Right ventricle myocardium superior (tissue), 1 donor: Measurements from ENCODE around the gene IL24. TPM values are rescaled to one million over a fixed set of nuclear protein-coding genes. Genes with fewer than 3 reads are reported as not detected.
A peak's percentile ranks its signal among the peaks of the same experiment; 100 is the strongest.

Experiments
- ATAC-seq: fragments of 200-7000 bp; cut with Tn5 transposase; one replicate; pipeline ENCODE4 v1.9.1; 2020; ENCODE audit warnings: mild to moderate bottlenecking; ENCODE audit not compliant: poor library complexity
- DNase-seq: peaks from one replicate; pipeline ENCODE4 v3.0.0-alpha.2; 2020
- intact Hi-C: fragments of 100-400 bp; cut with DNase I; formaldehyde crosslinking; loops from one replicate; pipeline ENCODE4 v1.11.2; 2022
- total RNA-seq: library from RNA; stranded (reverse); fragmentation: NEBNext Ultra II Directional; extraction: Animal tissue kit (Norgen Biotek cat#: 25700); gene quantifications from one replicate; pipeline ENCODE4 v1.2.1, GENCODE V29; 2021
- donor health status: DM: no; HTN: yes; CAD: no; lungs with severe emphysema.

The IL24 gene
- total RNA-seq, 1 donor from 2014 or later: not detected

DNA sequence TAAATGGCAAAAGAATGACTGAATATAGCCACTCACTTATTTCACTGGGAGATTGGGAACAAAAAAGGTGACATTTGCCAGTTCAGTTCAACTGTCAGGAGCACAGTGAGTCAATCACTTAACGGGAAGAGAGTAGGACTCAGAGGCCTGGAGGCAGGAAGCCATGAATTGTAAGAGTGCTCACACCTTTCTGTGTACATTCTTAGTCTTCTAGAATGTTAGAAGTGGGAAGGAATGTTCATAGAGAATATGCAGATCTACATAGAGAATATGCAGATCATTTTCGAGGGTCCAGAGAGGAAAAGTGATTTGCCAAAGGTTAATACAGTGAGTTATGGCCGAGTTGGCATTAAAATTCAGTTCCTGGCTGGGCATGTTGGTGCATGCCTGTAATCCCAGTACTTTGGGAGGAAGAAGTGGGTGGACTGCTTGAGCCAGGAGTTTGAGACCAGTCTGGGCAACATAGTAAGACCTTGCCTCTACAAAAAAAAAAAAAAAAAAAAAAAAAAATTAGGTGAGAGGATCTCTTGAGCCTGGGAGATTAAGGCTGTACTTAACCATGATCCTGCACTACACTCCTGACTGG is 23.5 kb upstream of the IL24 start:
- ATAC-seq (no peak), DNase-seq (no peak)
- intact Hi-C loops: no loop called here

- no peak for ATAC-seq
- intact Hi-C loops: no loop called here
- no peak for DNase-seq
Measured at GRCh38 chr1:206875752-206876377, 21.4 kb upstream of the IL24 start.

- ATAC-seq (no peak), DNase-seq (no peak)
- intact Hi-C loops: no loop called here
Measured at GRCh38 chr1:206878456-206878855, 18.8 kb upstream of the IL24 start.

DNA sequence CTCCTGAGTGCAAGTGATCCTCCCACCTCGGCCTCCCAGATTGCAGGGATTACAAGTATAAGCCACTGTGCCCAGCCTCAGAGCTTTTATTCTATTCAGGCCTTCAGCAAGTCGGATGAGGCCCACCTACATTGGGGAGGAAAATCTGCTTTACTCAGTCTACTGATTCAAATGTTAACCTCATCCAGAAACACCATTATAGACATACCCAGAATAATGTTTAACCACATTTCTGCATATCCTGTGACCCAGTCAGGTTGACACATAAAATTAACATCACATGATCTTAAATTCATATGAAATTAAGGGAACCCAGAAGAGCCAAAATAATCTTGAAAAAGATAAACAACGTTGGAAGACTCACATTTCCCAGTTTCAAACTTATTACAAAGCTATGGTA is 16.9 kb upstream of the IL24 start:
- intact Hi-C loops: no loop called here
- ATAC-seq (no peak), DNase-seq (no peak)

DNA sequence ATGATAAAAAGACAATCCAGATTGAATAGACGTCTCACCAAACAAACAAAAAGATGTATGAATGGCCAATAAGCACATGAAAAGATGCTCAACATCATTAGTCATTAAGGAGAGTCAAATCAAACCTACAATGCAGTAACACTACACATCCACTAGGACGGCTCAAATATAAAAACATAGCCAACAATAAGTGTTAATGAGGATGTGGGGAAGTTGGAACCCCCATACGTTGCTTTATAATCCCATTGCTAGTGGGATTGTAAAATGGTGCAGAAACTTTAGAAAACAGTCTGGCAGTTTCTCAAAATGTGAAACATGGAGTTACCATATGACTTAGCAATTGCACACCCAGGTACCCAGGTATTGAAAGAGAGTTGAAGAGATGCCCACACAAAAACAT is 14.7 kb upstream of the IL24 start:
- DNase-seq (no peak), ATAC-seq (no peak)
- intact Hi-C loops: no loop called here

GRCh38 chr1:206883160-206883559 is 14.1 kb upstream of the IL24 start:
- ATAC-seq: no peak
- no peak for DNase-seq
- intact Hi-C loops: no loop called here

DNA sequence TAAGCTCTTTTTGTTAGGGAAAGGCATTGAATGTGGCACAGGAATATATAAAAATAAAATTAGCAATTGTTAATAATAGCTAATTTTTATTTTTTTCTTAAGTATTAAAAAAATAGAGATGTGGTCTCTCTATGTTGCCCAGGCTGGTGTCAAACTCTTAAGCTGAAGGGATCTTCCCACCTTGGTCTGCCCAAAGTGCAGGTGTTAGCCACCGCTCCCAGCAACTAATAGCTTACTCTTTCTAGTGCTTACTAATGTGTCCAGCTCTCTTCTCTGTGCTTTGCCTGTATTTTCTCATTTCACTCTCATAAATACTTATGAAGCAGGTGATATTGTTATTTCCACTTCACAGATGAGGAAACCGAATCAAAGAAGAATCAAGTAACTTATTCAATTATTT is 13.4 kb upstream of the IL24 start:
- ATAC-seq: no peak
- intact Hi-C loops: no loop called here
- DNase-seq: no peak

DNA sequence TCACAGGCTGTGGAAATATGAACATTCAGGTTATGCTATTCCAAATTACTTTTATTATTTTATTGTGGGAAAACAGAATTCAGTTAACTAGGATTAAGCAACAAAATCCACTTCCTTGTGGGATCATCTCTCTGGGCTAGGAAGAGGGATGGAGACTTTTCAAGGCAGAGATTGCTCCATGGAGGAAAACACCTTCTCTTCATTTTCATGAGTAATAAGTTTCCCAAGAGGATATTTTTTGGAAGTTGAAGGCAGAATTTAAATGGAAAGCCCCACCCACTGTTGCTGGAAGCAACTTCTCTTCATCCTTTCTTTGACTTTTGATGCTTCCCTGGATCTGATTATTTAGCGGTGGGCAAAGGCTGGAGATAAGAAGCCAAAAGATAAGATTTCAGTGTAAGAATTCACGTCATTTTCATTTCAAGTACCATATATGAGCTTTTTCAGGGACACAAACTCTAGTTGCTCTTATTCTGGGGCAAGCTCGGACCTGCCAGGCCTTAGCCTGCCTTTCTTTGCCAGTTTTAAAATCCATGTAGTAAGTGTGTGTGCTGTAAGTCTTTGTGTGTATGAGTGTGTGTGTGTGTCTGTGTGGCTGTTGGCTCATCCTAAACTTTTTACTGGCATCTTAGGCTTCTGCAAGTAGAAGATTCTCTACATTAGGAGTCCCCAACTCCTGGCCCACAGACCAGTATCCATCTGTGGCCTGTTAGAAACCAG is 11.7 kb upstream of the IL24 start:
- ATAC-seq (no peak), DNase-seq (no peak)
- intact Hi-C loops: no loop called here

DNA sequence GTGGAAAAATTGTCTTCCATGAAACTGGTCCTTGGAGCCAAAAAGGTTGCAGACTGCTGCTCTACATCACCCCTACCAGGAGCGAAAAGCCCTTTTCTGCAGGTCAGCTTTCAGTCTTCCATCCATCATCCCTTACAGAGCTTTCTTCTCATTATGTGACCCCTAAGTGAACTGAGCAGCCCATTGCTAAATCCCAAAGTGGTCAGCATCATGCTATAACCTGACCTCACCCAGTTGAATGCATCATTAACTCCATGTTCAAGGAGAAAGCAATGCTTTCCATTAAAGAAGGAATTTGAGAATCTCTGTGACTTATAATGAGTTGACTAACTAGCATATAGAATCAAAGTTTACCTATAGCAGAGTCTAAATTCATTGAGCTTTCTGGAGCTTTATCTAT is 10.4 kb upstream of the IL24 start:
- DNase-seq (no peak), ATAC-seq (no peak)
- intact Hi-C loops: no loop called here

- ATAC-seq (no peak), DNase-seq (no peak)
- intact Hi-C loops: no loop called here
Measured at GRCh38 chr1:206887701-206888100, 9.5 kb upstream of the IL24 start.

GRCh38 chr1:206890125-206891060 is 6.8 kb upstream of the IL24 start:
- ATAC-seq (peak; percentile 12), DNase-seq (peak; percentile 41)
- intact Hi-C loops: no loop called here

GRCh38 chr1:206891412-206891811 is 5.8 kb upstream of the IL24 start:
- ATAC-seq (no peak), DNase-seq (no peak)
- intact Hi-C loops: no loop called here

GRCh38 chr1:206892351-206892984 is 4.8 kb upstream of the IL24 start:
- ATAC-seq: no peak
- DNase-seq: no peak
- intact Hi-C loops: no loop called here

DNA sequence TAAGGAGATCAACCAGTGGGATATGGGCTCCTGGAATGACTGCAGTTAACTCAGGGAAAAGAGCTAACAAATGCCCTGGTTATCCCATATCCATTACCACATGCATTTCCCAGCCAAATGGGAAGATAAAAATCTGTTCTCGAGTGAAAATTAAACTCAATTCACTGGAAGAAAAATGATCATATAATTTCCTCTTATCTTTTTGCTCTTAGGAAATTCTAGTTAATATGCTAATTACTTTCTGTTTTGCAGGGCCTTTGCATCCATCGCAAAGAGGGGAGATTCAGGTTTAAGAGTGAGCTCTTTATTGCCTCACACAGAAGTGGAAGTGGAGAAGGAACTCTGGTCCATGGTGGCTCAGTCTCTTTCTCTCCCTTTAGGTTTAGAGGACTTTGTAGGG is 3.9 kb upstream of the IL24 start:
- intact Hi-C loops: no loop called here
- ATAC-seq: no peak
- DNase-seq: no peak

DNA sequence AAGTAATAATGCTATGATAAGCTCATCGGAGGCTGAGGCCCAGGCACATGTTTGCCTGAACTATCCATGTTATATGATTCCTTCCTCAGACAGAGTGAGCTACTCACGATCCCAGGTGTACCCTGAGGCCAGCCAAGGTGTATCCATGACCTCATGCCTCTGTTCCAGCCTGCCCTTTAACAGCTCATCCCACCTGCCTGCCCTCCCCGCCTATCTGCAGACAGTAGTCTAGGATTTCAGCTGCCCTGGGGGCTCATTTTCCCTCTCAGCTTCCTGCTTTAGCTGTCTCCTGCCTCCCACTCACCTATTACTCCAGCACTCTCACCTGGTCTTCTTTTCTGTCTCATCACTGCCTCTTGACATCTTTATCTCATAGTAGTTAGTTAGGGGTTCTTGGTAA is 1.9 kb upstream of the IL24 start:
- intact Hi-C loops: no loop called here
- ATAC-seq: no peak
- DNase-seq: no peak

GRCh38 chr1:206895837-206896242 is 1.4 kb upstream of the IL24 start:
- no peak for DNase-seq
- ATAC-seq: no peak
- intact Hi-C loops: no loop called here

- DNase-seq: no peak
- ATAC-seq: no peak
- intact Hi-C loops: no loop called here
Measured at GRCh38 chr1:206896261-206896660, 982 bp upstream of the IL24 start.

GRCh38 chr1:206898089-206898914 is 1.1 kb downstream of the IL24 start:
- intact Hi-C loops: no loop called here
- no peak for ATAC-seq

More at GRCh38 chr1:206898089-206898914, 1.1 kb downstream of the IL24 start:
- no peak for DNase-seq
